NCI-H2029 treated with DMSO at 0.1 percent for 48 hours (cell line): Measurements from ENCODE around the gene ARHGEF26.

Source experiments
- DNase-seq: peaks from one replicate; lab custom pipeline; 2025; lab: John Stamatoyannopoulos, UW

The ARHGEF26 gene

GRCh38 chr3:154152741-154153140, 31.6 kb downstream of the ARHGEF26 start:
- DNase-seq = no peak

GRCh38 chr3:154156530-154156929, 35.3 kb downstream of the ARHGEF26 start:
- no peak for DNase-seq

GRCh38 chr3:154161806-154162205, 40.6 kb downstream of the ARHGEF26 start:
- no peak for DNase-seq

GRCh38 chr3:154164387-154164786, 43.2 kb downstream of the ARHGEF26 start:
- DNase-seq = no peak

GRCh38 chr3:154168998-154169795, 48.0 kb downstream of the ARHGEF26 start:
- DNase-seq = no peak

- no peak for DNase-seq
Measured at GRCh38 chr3:154169796-154170110, 48.6 kb downstream of the ARHGEF26 start.

GRCh38 chr3:154170300-154170699, 49.1 kb downstream of the ARHGEF26 start:
- DNase-seq = no peak

- DNase-seq = no peak
Measured at GRCh38 chr3:154175041-154175440, 53.9 kb downstream of the ARHGEF26 start.

GRCh38 chr3:154176036-154176435, 54.8 kb downstream of the ARHGEF26 start:
- DNase-seq = no peak

GRCh38 chr3:154177406-154177805, 56.2 kb downstream of the ARHGEF26 start:
- no peak for DNase-seq

GRCh38 chr3:154178172-154178571, 57.0 kb downstream of the ARHGEF26 start:
- DNase-seq = no peak

- no peak for DNase-seq
Measured at GRCh38 chr3:154180836-154181691, 59.9 kb downstream of the ARHGEF26 start.

GRCh38 chr3:154182322-154182922, 61.2 kb downstream of the ARHGEF26 start:
- no peak for DNase-seq

GRCh38 chr3:154182975-154183374, 61.8 kb downstream of the ARHGEF26 start:
- DNase-seq = no peak

- DNase-seq = no peak
Measured at GRCh38 chr3:154184582-154184981, 63.4 kb downstream of the ARHGEF26 start.

- DNase-seq = no peak
Measured at GRCh38 chr3:154188437-154188836, 67.2 kb downstream of the ARHGEF26 start.

GRCh38 chr3:154188846-154189245, 67.7 kb downstream of the ARHGEF26 start:
- DNase-seq = no peak

GRCh38 chr3:154191520-154191919, 70.3 kb downstream of the ARHGEF26 start:
- DNase-seq = no peak

- DNase-seq = no peak
Measured at GRCh38 chr3:154192225-154192624, 71.0 kb downstream of the ARHGEF26 start.

GRCh38 chr3:154193000-154193615, 71.9 kb downstream of the ARHGEF26 start:
- DNase-seq = no peak

- no peak for DNase-seq
Measured at GRCh38 chr3:154194877-154195276, 73.7 kb downstream of the ARHGEF26 start.

GRCh38 chr3:154195620-154196356, 74.6 kb downstream of the ARHGEF26 start:
- no peak for DNase-seq
